Retinal pigment epithelial cell (primary cell): ENCODE data around the gene NDNF.

ENCODE experiments used
- DNase-seq: peaks from one replicate; pipeline ENCODE4 v3.0.0-alpha.2; 2010; ENCODE audit warnings: low read depth
- H3K4me3 ChIP-seq: 2 replicates; pipeline ENCODE4 v1.5.1; 2011; ENCODE audit warnings: mild to moderate bottlenecking, low read length, control low read depth, moderate library complexity
- CTCF ChIP-seq: conservative IDR thresholded peaks from 2 replicates; pipeline ENCODE4 v1.5.1; 2011; ENCODE audit warnings: low read depth, low read length, control low read depth, inconsistent platforms

The NDNF gene

DNA sequence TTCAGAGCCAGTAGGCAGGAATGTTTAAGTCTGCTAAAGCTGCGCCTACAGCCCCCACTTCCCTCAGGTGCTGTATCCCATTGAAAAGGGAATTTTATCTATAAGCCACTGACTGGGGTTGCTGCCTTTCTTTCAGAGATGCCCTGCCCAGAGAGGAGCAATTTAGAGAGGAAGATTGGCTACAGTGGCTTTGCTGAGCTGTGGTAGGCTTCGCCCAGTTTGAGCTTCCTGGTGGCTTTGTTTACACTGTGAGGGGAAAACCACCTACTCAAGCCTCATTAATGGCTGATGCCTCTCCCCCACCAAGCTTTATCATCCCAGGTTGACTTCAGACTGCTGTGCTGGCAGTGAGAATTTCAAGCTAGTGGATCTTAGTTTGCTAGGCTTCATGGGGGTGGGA is 82.1 kb downstream of the NDNF start:
- no peak for TF ChIP-seq CTCF
- no peak overlapping the region for H3K4me3 ChIP-seq
- DNase-seq: no peak
